Measurements from ENCODE around the gene MAPK4. TPM values are rescaled to one million over a fixed set of nuclear protein-coding genes. Genes with fewer than 3 reads are reported as not detected.

The MAPK4 gene
- total RNA-seq, 3 donors from 2014 or later: 0.41 to 9.9 (median 0.43) TPM

DNA sequence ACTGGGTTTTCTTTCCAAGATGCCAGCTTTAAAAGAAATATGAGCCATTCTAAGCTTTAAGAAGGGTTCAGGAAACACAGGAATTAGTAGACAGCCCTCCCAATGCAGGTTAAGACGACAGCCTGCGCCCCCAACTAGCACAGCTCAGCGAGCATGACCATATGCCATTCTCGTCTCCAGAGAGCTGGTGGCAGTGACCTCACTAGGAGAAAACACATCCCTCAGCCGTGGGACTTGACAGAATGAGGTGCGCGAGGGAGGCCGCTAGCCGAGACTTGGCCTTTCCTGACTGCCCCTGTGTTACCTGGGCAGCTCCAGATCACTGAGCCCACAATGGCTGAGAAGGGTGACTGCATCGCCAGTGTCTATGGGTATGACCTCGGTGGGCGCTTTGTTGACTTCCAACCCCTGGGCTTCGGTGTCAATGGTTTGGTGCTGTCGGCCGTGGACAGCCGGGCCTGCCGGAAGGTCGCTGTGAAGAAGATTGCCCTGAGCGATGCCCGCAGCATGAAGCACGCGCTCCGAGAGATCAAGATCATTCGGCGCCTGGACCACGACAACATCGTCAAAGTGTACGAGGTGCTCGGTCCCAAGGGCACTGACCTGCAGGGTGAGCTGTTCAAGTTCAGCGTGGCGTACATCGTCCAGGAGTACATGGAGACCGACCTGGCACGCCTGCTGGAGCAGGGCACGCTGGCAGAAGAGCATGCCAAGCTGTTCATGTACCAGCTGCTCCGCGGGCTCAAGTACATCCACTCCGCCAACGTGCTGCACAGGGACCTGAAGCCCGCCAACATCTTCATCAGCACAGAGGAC, 103.9 kb downstream of the MAPK4 start:
- Histone ChIP-seq H3K4me1 (ENCODE audit: low read depth) (no peaks in the 10 kb centered on the region), H3K4me3 (no peak overlapping the region), H3K9me3 (peaks cover 5% of the 10 kb centered on the region), H3K36me3 (ENCODE audit: low read depth) (no peaks in the 10 kb centered on the region)
- intact Hi-C loops (cut with DNase I, micrococcal nuclease): no loop called here
- TF ChIP-seq, protein P1, sequence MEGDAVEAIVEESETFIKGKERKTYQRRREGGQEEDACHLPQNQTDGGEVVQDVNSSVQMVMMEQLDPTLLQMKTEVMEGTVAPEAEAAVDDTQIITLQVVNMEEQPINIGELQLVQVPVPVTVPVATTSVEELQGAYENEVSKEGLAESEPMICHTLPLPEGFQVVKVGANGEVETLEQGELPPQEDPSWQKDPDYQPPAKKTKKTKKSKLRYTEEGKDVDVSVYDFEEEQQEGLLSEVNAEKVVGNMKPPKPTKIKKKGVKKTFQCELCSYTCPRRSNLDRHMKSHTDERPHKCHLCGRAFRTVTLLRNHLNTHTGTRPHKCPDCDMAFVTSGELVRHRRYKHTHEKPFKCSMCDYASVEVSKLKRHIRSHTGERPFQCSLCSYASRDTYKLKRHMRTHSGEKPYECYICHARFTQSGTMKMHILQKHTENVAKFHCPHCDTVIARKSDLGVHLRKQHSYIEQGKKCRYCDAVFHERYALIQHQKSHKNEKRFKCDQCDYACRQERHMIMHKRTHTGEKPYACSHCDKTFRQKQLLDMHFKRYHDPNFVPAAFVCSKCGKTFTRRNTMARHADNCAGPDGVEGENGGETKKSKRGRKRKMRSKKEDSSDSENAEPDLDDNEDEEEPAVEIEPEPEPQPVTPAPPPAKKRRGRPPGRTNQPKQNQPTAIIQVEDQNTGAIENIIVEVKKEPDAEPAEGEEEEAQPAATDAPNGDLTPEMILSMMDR (IDR thresholded peaks at IDR 0.05): no peak
- no peak for DNase-seq
- ATAC-seq: no peak

DNA sequence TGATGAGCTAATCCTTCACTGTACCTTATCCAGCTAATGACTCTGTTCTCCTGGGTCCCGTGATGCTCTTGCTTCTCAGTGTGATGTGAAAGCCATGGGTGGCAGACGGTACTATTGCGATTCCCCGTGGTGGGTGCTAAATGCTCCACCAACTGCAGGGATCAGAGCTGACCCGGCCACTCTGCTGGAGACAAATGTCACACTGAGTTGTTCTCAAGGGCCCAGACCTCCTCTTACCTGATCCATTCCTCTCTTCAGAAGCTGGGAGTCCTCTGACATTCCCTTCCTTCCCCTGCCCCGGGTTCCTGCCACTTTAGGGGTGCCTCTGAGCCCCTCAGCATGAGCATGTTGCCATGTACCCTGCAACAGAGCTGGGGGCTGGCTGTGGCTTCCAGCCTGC, 105.1 kb downstream of the MAPK4 start:
- H3K36me3 ChIP-seq (ENCODE audit: low read depth): no peaks in the 10 kb centered on the region
- ATAC-seq (no peak), DNase-seq (no peak)
- peaks cover 5% of the 10 kb centered on the region for H3K9me3 ChIP-seq
- no peaks in the 10 kb centered on the region for H3K4me1 ChIP-seq (ENCODE audit: low read depth)
- no peak overlapping the region for H3K4me3 ChIP-seq
- TF ChIP-seq, protein P1 (IDR thresholded peaks at IDR 0.05): no peak
- intact Hi-C loops (cut with DNase I, micrococcal nuclease): no loop called here

DNA sequence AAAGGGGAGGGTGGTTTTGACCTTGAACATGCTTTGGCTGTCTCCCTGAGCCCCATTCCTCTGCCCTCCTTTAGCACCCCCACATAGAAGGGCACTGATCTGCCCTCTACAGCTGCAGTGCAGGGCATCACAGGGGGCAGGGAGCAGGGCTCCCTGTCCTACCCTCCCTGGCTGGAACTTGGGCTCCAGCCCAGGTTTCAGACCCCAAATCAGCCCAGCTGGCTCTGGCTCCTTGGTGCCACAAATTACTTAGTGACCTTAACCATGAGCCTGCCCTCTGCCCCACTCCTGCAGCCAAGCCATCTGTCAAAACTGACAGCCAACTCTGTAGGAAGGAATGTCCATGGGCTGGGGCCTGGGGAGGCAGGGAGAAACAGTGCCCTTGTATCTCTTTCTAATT, 105.6 kb downstream of the MAPK4 start:
- DNase-seq (no peak), ATAC-seq (no peak)
- TF ChIP-seq, protein P1 (IDR thresholded peaks at IDR 0.05): no peak
- intact Hi-C loops (cut with DNase I, micrococcal nuclease): no loop called here
- Histone ChIP-seq H3K9me3 (peaks cover 5% of the 10 kb centered on the region), H3K4me3 (no peak overlapping the region), H3K36me3 (ENCODE audit: low read depth) (no peaks in the 10 kb centered on the region), H3K4me1 (ENCODE audit: low read depth) (no peaks in the 10 kb centered on the region)

DNA sequence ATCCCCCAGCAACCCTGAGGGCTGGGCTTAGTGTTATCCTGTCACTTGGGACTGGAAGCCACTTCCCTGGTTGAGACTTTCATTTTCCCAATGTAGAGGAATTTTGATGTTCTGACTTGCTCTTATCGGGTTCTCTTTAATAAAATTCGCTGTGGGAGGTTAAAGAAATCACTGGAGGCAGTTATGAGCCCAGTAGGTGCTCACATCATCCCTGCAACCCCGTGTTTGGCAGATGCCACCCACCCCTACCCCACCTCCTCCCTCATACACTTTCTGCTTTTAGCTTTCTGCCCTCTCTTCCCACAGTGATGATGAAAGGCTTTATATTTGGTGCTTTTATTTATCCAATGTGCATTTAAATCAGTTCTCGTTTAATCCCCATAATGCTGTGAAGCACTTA, 106.6 kb downstream of the MAPK4 start:
- no peaks in the 10 kb centered on the region for H3K36me3 ChIP-seq (ENCODE audit: low read depth)
- intact Hi-C loops (cut with DNase I, micrococcal nuclease): no loop called here
- ATAC-seq: no peak
- no peak for DNase-seq
- no peak overlapping the region for H3K4me3 ChIP-seq
- peaks cover 5% of the 10 kb centered on the region for H3K9me3 ChIP-seq
- TF ChIP-seq, protein P1 (IDR thresholded peaks at IDR 0.05): no peak
- no peaks in the 10 kb centered on the region for H3K4me1 ChIP-seq (ENCODE audit: low read depth)

DNA sequence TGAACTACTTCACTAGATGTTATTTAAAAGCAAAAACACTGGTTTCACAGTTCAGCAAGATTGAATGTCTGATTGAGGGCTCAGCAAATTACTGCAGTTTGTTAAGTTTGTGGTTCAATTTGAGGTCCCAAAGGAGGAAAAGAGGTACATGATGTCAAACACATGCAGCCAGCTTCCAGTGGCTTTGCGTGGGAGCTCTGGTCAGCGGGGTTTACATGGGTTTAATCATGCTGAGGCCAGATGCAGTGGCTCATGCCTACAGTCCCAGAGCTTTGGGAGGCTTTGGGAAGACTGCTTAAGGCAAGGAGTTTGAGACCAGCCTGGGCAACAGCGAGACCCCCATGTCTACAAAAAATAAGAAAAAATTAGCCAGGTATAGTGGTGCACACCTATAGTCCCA, 111.5 kb downstream of the MAPK4 start:
- no peaks in the 10 kb centered on the region for H3K36me3 ChIP-seq (ENCODE audit: low read depth)
- intact Hi-C loops (cut with DNase I, micrococcal nuclease): no loop called here
- no peaks in the 10 kb centered on the region for H3K4me1 ChIP-seq (ENCODE audit: low read depth)
- H3K9me3 ChIP-seq: no peaks in the 10 kb centered on the region
- DNase-seq (no peak), ATAC-seq (no peak)
- H3K4me3 ChIP-seq: no peak overlapping the region
- TF ChIP-seq, protein P1 (IDR thresholded peaks at IDR 0.05): no peak

Measured in mucosa of descending colon (tissue), 3 donors.